H9 (cell line): Measurements from ENCODE around the gene SRGAP3. TPM values are rescaled to one million over a fixed set of nuclear protein-coding genes. Genes with fewer than 3 reads are reported as not detected.

ENCODE experiments used
- DNase-seq: peaks from one replicate; pipeline ENCODE4 v3.0.0-alpha.2; 2017
- H2AFZ ChIP-seq: one replicate; pipeline ENCODE4 v1.6.1; 2013; ENCODE audit warnings: mild to moderate bottlenecking, low read length, control low read depth, moderate library complexity
- H2AK5ac ChIP-seq: 2 replicates; pipeline ENCODE4 v1.6.1; 2013; ENCODE audit warnings: low read length, control low read depth, mixed read lengths; ENCODE audit not compliant: insufficient read length
- H2BK120ac ChIP-seq: one replicate; pipeline ENCODE4 v1.6.1; 2013; ENCODE audit warnings: low read depth, mild to moderate bottlenecking, low read length, control low read depth, inconsistent platforms; ENCODE audit not compliant: poor library complexity, severe bottlenecking
- H2BK12ac ChIP-seq: 2 replicates; pipeline ENCODE4 v1.6.1; 2013; ENCODE audit warnings: low read length, control low read depth, mixed read lengths, low read depth; ENCODE audit not compliant: insufficient read length
- H2BK15ac ChIP-seq: 2 replicates; pipeline ENCODE4 v1.6.1; 2013; ENCODE audit warnings: low read depth, low read length, control low read depth
- H2BK20ac ChIP-seq: one replicate; pipeline ENCODE4 v1.6.1; 2013; ENCODE audit warnings: low read depth, mild to moderate bottlenecking, low read length, control low read depth, inconsistent platforms; ENCODE audit not compliant: poor library complexity, severe bottlenecking
- H2BK5ac ChIP-seq: 2 replicates; pipeline ENCODE4 v1.6.1; 2013; ENCODE audit warnings: low read length, control low read depth, mixed read lengths; ENCODE audit not compliant: insufficient read length
- H3K14ac ChIP-seq: 2 replicates; pipeline ENCODE4 v1.6.1; 2013; ENCODE audit warnings: low read length, control low read depth; ENCODE audit not compliant: insufficient read depth
- H3K18ac ChIP-seq: 2 replicates; pipeline ENCODE4 v1.6.1; 2013; ENCODE audit warnings: low read depth, mild to moderate bottlenecking, mixed read lengths, low read length, control low read depth; ENCODE audit not compliant: insufficient read length
- H3K23ac ChIP-seq: 2 replicates; pipeline ENCODE4 v1.6.1; 2013; ENCODE audit warnings: low read length, control low read depth, mixed read lengths, low read depth; ENCODE audit not compliant: insufficient read length
- H3K23me2 ChIP-seq: 2 replicates; pipeline ENCODE4 v1.6.1; 2013; ENCODE audit warnings: low read depth, mild to moderate bottlenecking, mixed read lengths, low read length, control low read depth; ENCODE audit not compliant: insufficient read length, poor library complexity, severe bottlenecking
- H3K27ac ChIP-seq: 2 replicates; pipeline ENCODE4 v1.5.1; 2013; ENCODE audit warnings: low read length, control low read depth, mixed read lengths, low read depth; ENCODE audit not compliant: insufficient read length
- H3K27me3 ChIP-seq: 2 replicates; pipeline ENCODE4 v1.6.1; 2013; ENCODE audit warnings: low read length, control low read depth, inconsistent platforms; ENCODE audit not compliant: insufficient read depth
- H3K4ac ChIP-seq: 2 replicates; pipeline ENCODE4 v1.6.1; 2013; ENCODE audit warnings: low read depth, mild to moderate bottlenecking, control low read depth, inconsistent platforms, low read length, moderate library complexity
- H3K4me1 ChIP-seq: 2 replicates; pipeline ENCODE4 v1.6.1; 2013; ENCODE audit warnings: low read length, control low read depth, inconsistent platforms; ENCODE audit not compliant: insufficient read depth
- H3K4me2 ChIP-seq: 2 replicates; pipeline ENCODE4 v1.6.1; 2013; ENCODE audit warnings: low read length, control low read depth, mixed read lengths; ENCODE audit not compliant: insufficient read length, insufficient read depth
- H3K56ac ChIP-seq: 2 replicates; pipeline ENCODE4 v1.6.1; 2013; ENCODE audit warnings: low read depth, mild to moderate bottlenecking, mixed read lengths, low read length, control low read depth; ENCODE audit not compliant: insufficient read length
- H3K79me1 ChIP-seq: 2 replicates; pipeline ENCODE4 v1.6.1; 2013; ENCODE audit warnings: low read depth, mild to moderate bottlenecking, moderate library complexity, low read length, control low read depth, inconsistent platforms; ENCODE audit not compliant: insufficient read depth, poor library complexity, severe bottlenecking
- H3K79me2 ChIP-seq: 2 replicates; pipeline ENCODE4 v1.6.1; 2013; ENCODE audit warnings: low read length, control low read depth, inconsistent platforms; ENCODE audit not compliant: insufficient read depth
- H3K9ac ChIP-seq: 2 replicates; pipeline ENCODE4 v1.6.1; 2013; ENCODE audit warnings: low read length, control low read depth, mixed read lengths; ENCODE audit not compliant: insufficient read length; ENCODE audit errors: extremely low read depth
- H3K9me3 ChIP-seq: one replicate; pipeline ENCODE4 v1.6.1; 2013; ENCODE audit warnings: low read depth, low read length, inconsistent platforms; ENCODE audit not compliant: control insufficient read depth
- H3T11ph ChIP-seq: one replicate; pipeline ENCODE4 v1.6.1; 2013; ENCODE audit warnings: mild to moderate bottlenecking, low read length, control low read depth, inconsistent platforms
- H4K20me1 ChIP-seq: one replicate; pipeline ENCODE4 v1.6.1; 2013; ENCODE audit not compliant: control insufficient read depth, insufficient read length, insufficient read depth
- H4K5ac ChIP-seq: 2 replicates; pipeline ENCODE4 v1.6.1; 2013; ENCODE audit warnings: low read depth, mild to moderate bottlenecking, mixed read lengths, low read length, control low read depth; ENCODE audit not compliant: insufficient read length
- H4K8ac ChIP-seq: replicated peaks from 2 replicates; pipeline ENCODE4 v1.6.1; 2013; ENCODE audit warnings: low read length, control low read depth, mixed read lengths, low read depth; ENCODE audit not compliant: insufficient read length
- H4K91ac ChIP-seq: 2 replicates; pipeline ENCODE4 v1.6.1; 2013; ENCODE audit warnings: low read depth, mild to moderate bottlenecking, moderate library complexity, mixed read lengths, low read length, control low read depth; ENCODE audit not compliant: insufficient read length
- H3K27ac Mint-ChIP-seq, 3 experiments: 2 replicates in 2 of 3; 3 replicates in 1 of 3; pipeline ENCODE4 v1.8.0; 2020 to 2021; ENCODE audit warnings: mixed read lengths in 3 of 3, mild to moderate bottlenecking in 1 of 3, moderate library complexity in 1 of 3
- H3K27me3 Mint-ChIP-seq: 2 replicates; pipeline ENCODE4 v1.8.0; 2021; ENCODE audit warnings: low read depth, mild to moderate bottlenecking, moderate library complexity, mixed read lengths
- H3K36me3 Mint-ChIP-seq, 3 experiments: 2 replicates in 2 of 3; 3 replicates in 1 of 3; pipeline ENCODE4 v1.8.0; 2020 to 2021; ENCODE audit warnings: low read depth in 3 of 3, mixed read lengths in 3 of 3; ENCODE audit not compliant: insufficient read depth in 1 of 3
- H3K4me1 Mint-ChIP-seq, 2 experiments: 2 replicates each; pipeline ENCODE4 v1.8.0; 2020; ENCODE audit warnings: mixed read lengths in 2 of 2
- H3K4me3 Mint-ChIP-seq, 2 experiments: 2 replicates in 1 of 2; 3 replicates in 1 of 2; pipeline ENCODE4 v1.8.0; 2020 to 2021; ENCODE audit warnings: mild to moderate bottlenecking in 2 of 2, mixed read lengths in 2 of 2, moderate library complexity in 1 of 2
- H3K9me3 Mint-ChIP-seq, 2 experiments: 2 replicates in 1 of 2; 3 replicates in 1 of 2; pipeline ENCODE4 v1.8.0; 2020; ENCODE audit warnings: mild to moderate bottlenecking in 2 of 2, mixed read lengths in 2 of 2, moderate library complexity in 1 of 2
- CTCF ChIP-seq: fragments of 200-600 bp; sonication (generic); conservative IDR thresholded peaks from 3 replicates; pipeline ENCODE4 v1.8.0; 2021; ENCODE audit warnings: antibody characterized with exemption, mild to moderate bottlenecking
- WGBS: extraction: QIAGEN DNeasy Blood & Tissue Kit; methylation state at CpG from one replicate; pipeline ENCODE4 v1.1.7; 2013; ENCODE audit warnings: missing lambda C conversion rate, low lambda C conversion rate, mixed read lengths; ENCODE audit not compliant: insufficient read length; ENCODE audit errors: extremely low coverage; 5-methylcytosine and 5-hydroxymethylcytosine counted together
- total RNA-seq: library from RNA; stranded (reverse); gene quantifications from 2 replicates; pipeline ENCODE4 v1.2.1, GENCODE V29; 2021

The SRGAP3 gene
- total RNA-seq, 1 experiment from 2014 or later: 3.4 TPM

GRCh38 chr3:9248522-9249271 lies 749 bp downstream of the SRGAP3 start:
- Histone ChIP-seq H3K9ac (no peak overlapping the region), H3K4me2 (peak overlapping the region; percentile 75), H2BK12ac (no peak overlapping the region), H4K20me1 (no peaks in the 10 kb centered on the region), H2BK120ac (no peak overlapping the region), H3K79me2 (no peaks in the 10 kb centered on the region), H2AFZ (no peak overlapping the region), H3K14ac (no peak overlapping the region), H3K27me3 (no peaks in the 10 kb centered on the region), H3K23me2 (no peaks in the 10 kb centered on the region), H2BK15ac (no peak overlapping the region), H4K8ac (no peak overlapping the region), H2BK20ac (no peak overlapping the region), H3K18ac (no peak overlapping the region), H3K9me3 (no peaks in the 10 kb centered on the region), H2AK5ac (no peak overlapping the region), H3K23ac (no peak overlapping the region), H3K56ac (no peak overlapping the region), H3K4me1 (peaks cover 3% of the 10 kb centered on the region; the same call in 1 of the 2 replicates), H4K91ac (no peak overlapping the region), H3K27ac (no peak overlapping the region), H3K4ac (no peak overlapping the region), H2BK5ac (no peak overlapping the region), H3K79me1 (no peaks in the 10 kb centered on the region), H4K5ac (no peak overlapping the region), H3T11ph (no peak overlapping the region)
- H3K27me3 Mint-ChIP-seq: peaks cover 12% of the 10 kb centered on the region
- peak; percentile 27 for DNase-seq
- 0 out of 5 replicates have a peak, but pooled peaks cover 0 to 2% of the 10 kb centered on the region in 2 experiments for H3K9me3 Mint-ChIP-seq
- H3K4me1 Mint-ChIP-seq: peaks cover 32 to 48% of the 10 kb centered on the region in 2 experiments
- H3K27ac Mint-ChIP-seq: no peak overlapping the region; a peak in 1 of 7 replicates
- H3K4me3 Mint-ChIP-seq: peak overlapping the region; percentile 69 to 91
- no CpG with 5 or more reads among the region's 13 CpGs for WGBS
- no peaks in the 10 kb centered on the region for H3K36me3 Mint-ChIP-seq
- TF ChIP-seq CTCF: no peak
